SKM-1 treated with dmso at 0.1 percent for 144 hours (cell line): ENCODE data around the gene ULBP2.
"Not testable (repeated sequence)": the region's sequence is repeated elsewhere in the genome, so short reads cannot be mapped to it uniquely, and the experiment has no call there.

ENCODE experiments used
- DNase-seq: peaks from one replicate; lab custom pipeline; 2025; ENCODE audit not compliant: unreplicated experiment; lab: John Stamatoyannopoulos, UW

The ULBP2 gene

GRCh38 chr6:149908480-149908879 lies 33.3 kb upstream of the ULBP2 start:
- not testable (repeated sequence) for DNase-seq

- no peak for DNase-seq
These were observed 31.9 kb upstream of the ULBP2 start for GRCh38 chr6:149909701-149910470.

DNA sequence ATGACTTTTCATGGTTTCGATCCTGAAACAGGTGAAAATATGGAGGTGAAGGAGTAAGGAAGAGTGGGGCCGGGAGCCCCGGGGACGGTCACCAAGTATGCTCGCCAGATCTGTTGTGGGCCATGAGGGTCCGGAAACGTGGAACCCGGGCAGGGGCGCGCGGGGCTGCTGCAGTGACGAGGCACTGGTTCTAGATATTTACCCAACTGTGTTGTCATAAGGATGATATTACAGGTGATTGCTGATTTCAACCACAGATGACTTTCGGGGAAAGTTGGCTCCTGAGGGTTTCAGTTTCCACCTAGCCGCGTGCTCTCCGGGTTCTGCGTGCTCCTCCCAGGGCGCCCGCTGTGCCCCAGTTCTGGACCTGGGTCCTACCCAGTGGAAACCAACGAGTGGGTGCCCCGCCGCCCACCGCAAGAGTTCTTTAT lies 31.1 kb upstream of the ULBP2 start:
- DNase-seq: no peak

DNA sequence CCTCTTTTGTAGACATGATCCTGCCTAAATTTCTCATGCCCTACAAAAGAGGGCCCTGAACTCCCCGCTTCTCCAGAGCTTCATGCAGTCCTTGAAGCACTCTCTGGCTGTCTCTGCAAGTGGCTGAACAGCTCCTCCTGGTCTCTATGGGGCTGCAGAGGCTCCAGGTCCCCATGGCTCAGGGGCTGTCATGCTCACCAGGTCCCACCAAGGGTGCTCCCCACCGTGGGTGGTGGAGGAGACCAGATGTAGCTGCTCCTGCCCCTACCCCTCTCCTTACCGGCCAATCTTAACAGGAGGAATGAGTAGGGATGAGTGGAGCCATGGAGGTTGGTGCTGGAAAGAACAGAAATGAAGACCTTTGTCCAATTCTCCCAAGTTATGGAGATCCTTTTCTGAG lies 29.1 kb upstream of the ULBP2 start:
- DNase-seq: not testable (repeated sequence)

DNA sequence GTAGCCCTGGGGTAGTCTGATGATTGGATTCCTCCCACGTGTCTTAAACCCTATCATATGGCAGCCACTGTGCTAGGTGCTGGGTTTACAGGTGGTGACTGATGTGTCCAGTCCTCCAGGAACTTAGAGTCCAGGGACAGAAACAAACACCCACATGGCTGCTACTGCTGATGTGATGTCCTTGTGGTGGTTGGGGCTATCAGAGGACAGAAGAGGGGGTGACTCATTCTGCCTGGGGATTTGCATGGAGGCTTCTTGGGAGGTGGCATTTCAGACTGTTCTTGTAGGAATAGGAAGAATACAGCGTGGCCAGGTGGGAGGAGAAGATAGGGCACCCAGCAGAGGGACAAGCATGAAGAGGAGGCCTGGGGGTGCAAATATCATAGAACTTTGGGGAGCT lies 28.7 kb upstream of the ULBP2 start:
- no peak for DNase-seq

GRCh38 chr6:149913540-149914240 lies 28.1 kb upstream of the ULBP2 start:
- DNase-seq: no peak

- no peak for DNase-seq
These were observed 25.6 kb upstream of the ULBP2 start for GRCh38 chr6:149915970-149916865.

- DNase-seq: no peak
These were observed 24.1 kb upstream of the ULBP2 start for GRCh38 chr6:149917679-149918078.

- no peak for DNase-seq
These were observed 23.5 kb upstream of the ULBP2 start for GRCh38 chr6:149918151-149918905.

- DNase-seq: not testable (repeated sequence)
These were observed 22.5 kb upstream of the ULBP2 start for GRCh38 chr6:149919126-149919833.

GRCh38 chr6:149919834-149920225 lies 22.0 kb upstream of the ULBP2 start:
- DNase-seq: no peak

DNA sequence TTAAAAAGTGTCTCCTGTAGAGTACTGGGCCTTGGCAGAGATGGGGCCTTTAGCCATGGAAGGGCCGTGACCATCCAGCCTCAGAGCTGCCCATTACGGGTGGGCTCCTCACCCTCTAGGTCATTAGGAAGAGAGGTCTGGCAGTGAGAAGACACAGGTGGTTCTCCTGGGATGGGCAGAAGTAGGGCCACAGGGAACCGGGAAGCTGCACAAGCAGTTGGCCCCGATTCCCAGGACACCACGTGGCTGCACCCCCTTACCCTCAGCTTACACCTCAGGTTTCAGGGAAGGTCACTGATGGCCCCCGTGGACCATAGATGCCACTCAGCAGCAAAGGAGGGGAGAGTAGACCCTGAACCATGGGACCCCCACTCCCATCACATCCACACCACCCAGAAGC lies 20.5 kb upstream of the ULBP2 start:
- DNase-seq: no peak

DNA sequence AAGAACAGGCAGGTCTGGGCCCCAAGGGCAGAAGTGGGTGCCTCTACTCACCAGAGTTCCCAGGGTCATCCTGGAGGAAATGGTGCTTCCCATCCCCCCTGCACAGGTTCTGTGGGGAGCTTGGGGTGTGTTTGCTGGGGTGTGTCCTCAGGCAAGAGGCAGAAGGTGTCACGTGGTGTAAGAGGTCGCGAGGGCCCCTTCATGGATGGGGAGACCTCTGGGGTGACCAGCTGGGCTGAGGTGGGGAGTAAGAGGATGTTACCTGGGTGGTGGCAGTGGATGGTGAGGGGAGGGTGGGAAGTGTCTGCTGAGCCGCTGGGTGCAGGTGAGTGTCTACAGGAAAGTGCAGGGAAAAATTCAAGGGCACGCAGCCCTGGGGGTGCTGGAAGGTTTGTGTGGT lies 19.7 kb upstream of the ULBP2 start:
- DNase-seq: not testable (repeated sequence)

- DNase-seq: peak; percentile 27
These were observed 19.0 kb upstream of the ULBP2 start, which contains the start of gene RAET1G for GRCh38 chr6:149922642-149923326. Gene RAET1G (minus strand): TSS chr6:149923121. CDS start chr6:149923010, 111 bp downstream.

- no peak for DNase-seq
These were observed 18.4 kb upstream of the ULBP2 start for GRCh38 chr6:149923327-149923986.

DNA sequence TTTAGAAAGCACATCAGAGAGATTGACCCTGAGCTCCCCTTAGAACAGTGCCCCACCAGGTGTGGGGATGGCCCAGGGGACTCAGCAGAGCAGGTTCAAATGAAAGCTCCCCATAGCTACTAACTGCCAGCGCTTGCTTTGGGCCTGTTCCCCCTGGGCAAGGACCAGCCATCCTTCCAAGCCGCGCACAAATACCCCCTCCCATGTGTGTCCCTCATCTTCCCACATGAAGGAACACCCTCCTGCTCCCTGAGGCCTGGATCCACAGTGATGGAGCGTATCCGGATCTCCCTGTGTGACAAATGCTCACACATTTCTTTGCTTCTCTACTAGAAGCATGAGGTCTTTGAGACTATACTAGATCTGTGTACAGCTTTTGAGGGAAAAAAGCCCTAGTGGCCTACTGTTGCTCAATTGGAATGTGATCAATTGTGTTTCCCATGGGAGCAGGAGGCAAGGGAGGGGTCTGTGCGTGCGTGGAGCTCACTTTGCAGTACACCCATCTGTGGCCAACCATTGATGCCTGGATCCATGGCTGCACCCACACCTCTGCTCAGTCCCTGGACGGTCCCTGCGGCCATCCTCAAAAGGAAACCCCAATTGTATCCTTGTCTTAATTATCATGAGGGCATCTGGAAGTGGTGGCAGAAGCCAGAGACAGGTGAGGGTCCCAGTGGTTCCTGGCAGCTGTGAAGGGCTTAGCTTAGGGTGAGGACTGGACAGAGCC lies 17.4 kb upstream of the ULBP2 start:
- no peak for DNase-seq

DNA sequence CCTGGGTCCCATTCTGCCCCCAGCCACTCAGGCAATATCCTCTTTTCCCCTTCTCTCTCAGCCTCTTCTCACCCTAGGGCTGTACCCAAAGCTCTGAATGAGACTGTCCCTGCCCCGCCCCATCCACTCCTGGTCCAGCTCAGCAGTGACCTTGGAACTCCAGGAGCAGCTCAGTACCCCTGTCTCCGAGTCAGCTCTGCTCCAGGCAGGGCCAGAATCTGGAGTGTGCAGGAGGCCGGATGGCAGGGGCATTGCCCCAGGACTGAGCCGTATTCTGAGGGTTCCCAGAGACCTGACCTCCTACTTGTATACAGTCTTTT lies 16.9 kb upstream of the ULBP2 start:
- no peak for DNase-seq

GRCh38 chr6:149925253-149925973 lies 16.4 kb upstream of the ULBP2 start:
- DNase-seq: no peak
